Large intestine (tissue), 3 donors: Measurements from ENCODE around the gene IFNGR1. TPM values are rescaled to one million over a fixed set of nuclear protein-coding genes. Genes with fewer than 3 reads are reported as not detected.
A peak's percentile ranks its signal among the peaks of the same experiment; 100 is the strongest.

Source experiments
- DNase-seq, 2 donors: peaks; one replicate each; pipeline versions ENCODE4 v3.0.0 to v3.0.0-alpha.2; 2013
- H3K27ac ChIP-seq: one replicate; pipeline ENCODE4 v1.5.1; 2013; ENCODE audit warnings: low read length
- H3K27me3 ChIP-seq: 2 replicates; pipeline ENCODE4 v1.6.1; 2013; ENCODE audit warnings: low read length; ENCODE audit not compliant: control insufficient read depth, insufficient read depth
- H3K36me3 ChIP-seq: 2 replicates; pipeline ENCODE4 v1.6.1; 2013; ENCODE audit warnings: low read length; ENCODE audit not compliant: control insufficient read depth, insufficient read depth
- H3K4me1 ChIP-seq: one replicate; pipeline ENCODE4 v1.6.1; 2013; ENCODE audit warnings: low read length; ENCODE audit not compliant: control insufficient read depth, insufficient read depth
- H3K4me3 ChIP-seq: one replicate; pipeline ENCODE4 v1.5.1; 2013; ENCODE audit warnings: low read length
- H3K9me3 ChIP-seq: one replicate; pipeline ENCODE4 v1.6.1; 2013; ENCODE audit warnings: mild to moderate bottlenecking, low read depth, low read length, moderate library complexity; ENCODE audit not compliant: control insufficient read depth
- WGBS: methylation state at CpG from one replicate; pipeline ENCODE4 v1.1.5; 2013; ENCODE audit warnings: low lambda C conversion rate; ENCODE audit not compliant: insufficient coverage; 5-methylcytosine and 5-hydroxymethylcytosine counted together
- polyA plus RNA-seq: library from polyadenylated mRNA; unstranded; fragments of 120-200 nt; gene quantifications from one replicate; pipeline ENCODE4 v1.2.1, GENCODE V29; 2013

IFNGR1 gene
- polyA plus RNA-seq, 1 donor: 101 TPM

DNA sequence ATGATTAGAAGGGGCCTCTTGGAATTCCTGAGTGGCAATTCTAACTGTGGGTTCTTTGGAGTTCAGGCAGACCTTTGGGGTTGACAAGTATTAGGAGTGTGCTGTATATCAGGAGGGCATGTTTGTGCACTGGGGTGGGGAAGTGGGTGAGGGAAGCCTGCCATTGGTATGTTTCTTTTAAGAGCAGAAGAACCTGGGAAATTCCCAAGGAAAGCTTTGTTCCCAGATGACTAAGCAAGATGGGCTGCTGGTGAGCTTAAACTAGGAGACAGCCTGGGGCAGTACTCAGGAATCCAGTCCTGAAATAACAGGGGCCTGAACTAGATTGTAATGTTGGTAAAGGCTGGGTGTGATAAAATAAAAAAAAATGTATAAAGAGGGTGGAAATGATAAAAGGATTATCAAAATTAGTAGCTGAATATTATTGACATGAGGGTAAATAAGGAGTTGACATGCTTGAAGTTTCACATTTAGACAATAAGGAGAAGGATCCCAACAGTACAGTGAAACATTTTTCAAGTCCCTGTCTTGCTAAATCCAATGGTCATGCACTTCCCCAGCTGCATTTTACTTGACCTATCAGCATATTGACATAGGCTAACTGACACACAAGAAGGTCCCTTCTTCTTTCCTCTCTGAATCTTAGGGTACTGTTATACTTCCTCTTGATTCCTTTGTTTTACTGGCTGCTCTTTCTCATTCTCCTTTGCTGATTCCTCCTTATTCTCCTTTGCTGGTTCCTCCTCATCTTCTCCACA, 18.4 kb upstream of the IFNGR1 start:
- Histone ChIP-seq H3K4me1 (peaks cover 43% of the 10 kb centered on the region), H3K27me3 (no peaks in the 10 kb centered on the region), H3K36me3 (no peaks in the 10 kb centered on the region), H3K9me3 (no peaks in the 10 kb centered on the region), H3K27ac (peak overlapping the region; percentile 11), H3K4me3 (no peak overlapping the region)
- DNase-seq: peak in 1 of 2 donors; percentile 42

DNA sequence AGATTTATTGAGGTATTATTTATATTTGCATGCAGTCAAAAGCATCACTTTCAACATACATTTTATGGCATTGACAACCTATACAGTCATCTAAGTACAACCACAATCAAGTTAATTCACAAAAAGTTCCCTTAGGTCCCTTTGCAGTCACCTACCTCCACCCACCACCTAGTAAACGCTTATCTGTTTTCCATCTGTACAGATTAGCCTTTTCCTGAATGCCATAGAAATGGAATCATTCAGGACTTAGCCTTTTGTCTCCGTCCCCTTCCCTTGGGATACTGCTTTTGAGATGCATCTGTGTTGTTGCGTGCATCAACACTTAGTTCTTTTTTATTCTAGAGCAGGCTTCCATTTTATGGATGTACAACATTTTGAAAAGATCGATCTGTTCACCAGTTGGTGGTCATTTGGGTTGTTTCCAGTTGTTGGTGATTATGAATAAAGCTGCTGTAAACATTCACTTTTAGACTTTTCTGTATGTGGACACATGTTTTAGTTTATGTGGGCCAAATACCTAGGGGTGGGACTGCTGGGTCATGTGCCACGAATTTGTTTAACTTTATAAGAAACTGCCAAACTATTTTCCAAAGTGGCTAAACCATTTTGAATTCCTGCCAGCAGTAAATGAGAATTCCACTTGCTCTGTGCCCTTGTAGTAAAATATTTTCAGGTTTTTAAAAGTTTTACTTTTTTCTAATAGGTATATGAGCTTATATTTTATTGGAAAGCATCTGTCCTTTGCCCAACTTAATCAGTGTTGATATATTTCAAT, 17.6 kb upstream of the IFNGR1 start:
- H3K36me3 ChIP-seq: no peaks in the 10 kb centered on the region
- H3K4me3 ChIP-seq: no peak overlapping the region
- WGBS: no CpG with 5 or more reads among the region's 5 CpGs
- no peak for DNase-seq
- H3K4me1 ChIP-seq: peaks cover 38% of the 10 kb centered on the region
- H3K27me3 ChIP-seq: no peaks in the 10 kb centered on the region
- peak overlapping the region; percentile 11 for H3K27ac ChIP-seq
- H3K9me3 ChIP-seq: no peaks in the 10 kb centered on the region

DNA sequence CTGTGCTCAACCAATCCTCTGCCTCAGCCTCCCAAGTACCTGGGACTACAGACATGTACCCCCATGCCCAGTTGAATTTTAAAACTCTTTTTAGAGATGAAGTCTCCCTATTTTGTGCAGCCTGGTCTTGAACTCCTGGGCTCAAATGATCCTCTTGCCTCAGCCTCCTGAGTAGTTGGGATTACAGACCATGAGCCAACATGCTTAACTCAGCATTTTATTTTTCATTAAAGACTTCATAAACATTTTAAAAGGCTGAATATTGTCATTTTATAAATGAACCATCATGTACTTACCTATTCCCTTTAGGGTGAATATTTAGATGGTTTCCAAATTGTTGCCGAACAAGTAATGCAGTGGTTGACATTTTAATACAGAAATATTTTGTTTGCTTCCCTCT, 16.5 kb upstream of the IFNGR1 start:
- H3K4me1 ChIP-seq: peaks cover 27% of the 10 kb centered on the region
- WGBS: no CpG with 5 or more reads among the region's 1 CpG

DNA sequence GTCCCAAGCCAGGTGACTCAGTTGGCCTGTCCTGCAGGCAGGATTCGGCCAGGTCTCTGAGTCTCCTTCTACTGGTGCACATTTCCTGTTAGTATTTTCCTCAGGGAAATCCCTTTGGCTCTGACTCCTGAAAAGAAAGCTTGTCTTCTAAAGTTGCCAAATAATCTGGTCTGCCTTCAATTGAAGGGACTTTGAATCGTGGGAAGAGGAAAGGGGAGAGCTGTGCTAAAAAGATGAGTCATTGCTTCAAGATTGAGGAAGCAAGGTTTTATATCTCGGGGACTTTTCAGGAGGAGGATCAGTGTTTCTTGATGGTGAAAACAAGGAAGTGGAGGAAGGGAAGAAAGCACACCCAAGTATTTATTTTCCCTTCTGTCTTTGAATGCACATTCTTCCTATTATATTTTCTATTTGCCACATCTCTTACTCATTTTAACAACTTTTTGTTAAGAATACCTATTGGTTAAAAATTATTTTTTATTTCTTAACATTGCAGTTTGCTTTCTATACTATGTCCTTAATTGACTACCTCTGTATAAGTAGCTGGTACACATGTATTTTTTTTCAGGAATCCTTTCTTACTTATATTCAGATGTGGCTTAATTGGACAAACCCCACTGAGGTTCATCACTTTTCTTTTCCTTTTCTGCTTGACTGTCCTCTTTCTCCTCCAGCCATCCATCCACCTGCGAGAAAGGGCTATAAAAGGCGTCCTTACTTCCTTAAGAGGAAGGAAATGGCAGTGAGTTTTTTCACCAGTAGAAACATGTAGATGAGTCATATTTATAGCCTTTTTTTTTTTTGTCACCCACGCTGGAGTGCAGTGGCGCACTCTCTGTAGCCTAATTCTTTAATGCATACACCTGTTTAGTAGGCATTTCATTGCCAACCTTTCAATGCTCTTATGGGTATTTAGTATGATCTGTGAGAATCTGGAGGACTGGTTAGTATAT, 15.0 kb upstream of the IFNGR1 start:
- H3K4me3 ChIP-seq: no peak overlapping the region
- H3K4me1 ChIP-seq: peaks cover 18% of the 10 kb centered on the region
- WGBS: 13% methylated on average over 1 of the region's 7 CpGs
- DNase-seq: peak; percentile 71 to 81
- no peaks in the 10 kb centered on the region for H3K36me3 ChIP-seq
- H3K27me3 ChIP-seq: no peaks in the 10 kb centered on the region
- peak overlapping the region; percentile 61 for H3K27ac ChIP-seq
- H3K9me3 ChIP-seq: no peaks in the 10 kb centered on the region

More for the DNA sequence above, 16.5 kb upstream of the IFNGR1 start:
- Histone ChIP-seq H3K27me3 (no peaks in the 10 kb centered on the region), H3K36me3 (no peaks in the 10 kb centered on the region), H3K9me3 (no peaks in the 10 kb centered on the region), H3K4me3 (no peak overlapping the region), H3K27ac (no peak overlapping the region)
- no peak for DNase-seq

DNA sequence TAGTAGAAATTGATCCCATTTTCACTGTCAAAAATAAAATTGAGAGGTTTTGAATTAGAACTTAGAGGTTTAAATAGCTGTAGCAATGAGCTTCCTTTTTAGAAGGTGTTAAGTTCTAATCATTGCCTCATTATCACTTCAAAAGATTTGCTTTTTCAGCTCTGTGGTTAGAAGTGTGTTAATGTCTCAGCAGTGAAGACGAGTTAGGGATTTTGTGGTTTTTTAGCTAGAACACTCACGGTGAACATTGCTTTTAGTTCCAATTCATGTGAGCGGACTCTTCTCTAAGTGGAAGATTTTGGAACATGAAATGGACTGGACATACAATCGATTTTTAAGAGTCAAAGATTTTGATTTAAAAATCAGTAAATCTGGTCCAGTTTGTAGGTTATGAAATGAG, 12.7 kb upstream of the IFNGR1 start:
- H3K4me1 ChIP-seq: peaks cover 11% of the 10 kb centered on the region
- no peaks in the 10 kb centered on the region for H3K36me3 ChIP-seq
- H3K4me3 ChIP-seq: no peak overlapping the region
- no peaks in the 10 kb centered on the region for H3K9me3 ChIP-seq
- no peak for DNase-seq
- no peaks in the 10 kb centered on the region for H3K27me3 ChIP-seq
- 70% methylated on average over 2 of the region's 4 CpGs for WGBS
- H3K27ac ChIP-seq: no peak overlapping the region

DNA sequence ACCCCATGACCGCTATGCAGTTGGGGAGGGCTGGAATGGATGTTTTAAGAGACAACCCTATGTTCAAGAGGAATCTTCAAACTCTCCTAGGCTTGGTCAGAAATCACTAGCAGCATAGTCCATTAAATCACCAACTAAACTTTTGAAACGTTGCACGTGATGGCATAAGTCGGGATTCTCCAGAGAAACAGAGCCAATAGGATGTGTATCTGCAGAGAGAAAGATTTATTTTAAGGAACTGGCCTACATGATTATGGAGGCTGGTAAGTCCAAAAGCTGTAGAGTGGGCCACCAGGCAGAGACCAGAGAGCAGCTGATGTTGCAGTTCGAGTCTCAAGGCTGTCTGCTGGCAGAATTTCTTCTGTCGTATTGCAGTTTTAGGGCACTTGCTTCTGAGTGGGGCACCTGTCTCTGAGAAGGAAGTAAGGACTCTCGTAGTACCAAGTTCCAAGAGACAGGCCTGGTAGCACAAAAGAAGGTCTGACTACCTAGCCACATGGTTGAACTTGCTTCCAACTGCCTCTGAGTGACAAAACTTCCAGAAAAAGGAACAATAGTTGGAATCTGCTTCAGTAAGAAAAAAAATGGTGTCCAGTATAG, 11.9 kb upstream of the IFNGR1 start:
- no peak for DNase-seq
- Histone ChIP-seq H3K36me3 (no peaks in the 10 kb centered on the region), H3K9me3 (no peaks in the 10 kb centered on the region), H3K4me3 (no peak overlapping the region), H3K27me3 (no peaks in the 10 kb centered on the region), H3K4me1 (peaks cover 11% of the 10 kb centered on the region), H3K27ac (no peak overlapping the region)
- 90% methylated on average over 2 of the region's 7 CpGs for WGBS

DNA sequence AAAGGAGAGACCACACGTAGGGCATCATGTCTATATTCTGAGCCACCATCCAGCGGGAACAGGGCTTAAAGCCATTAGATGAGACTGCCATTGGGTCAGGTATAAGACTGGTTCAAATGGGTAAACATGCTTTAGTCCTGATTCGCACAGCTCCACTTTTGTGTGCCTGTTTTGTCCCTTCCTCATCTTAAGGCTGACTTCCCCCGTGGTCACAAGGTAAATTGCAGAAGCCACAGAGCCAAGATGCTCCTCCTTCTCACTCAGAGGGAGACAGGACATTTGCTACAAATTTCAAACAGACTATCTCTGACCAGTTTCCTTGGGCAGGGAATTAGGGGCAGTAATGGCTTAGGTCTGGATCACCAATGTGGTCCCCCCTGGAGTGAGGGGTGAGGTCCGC, 11.4 kb upstream of the IFNGR1 start:
- WGBS: 82% methylated on average over 2 of the region's 5 CpGs
- H3K9me3 ChIP-seq: no peaks in the 10 kb centered on the region
- H3K27me3 ChIP-seq: no peaks in the 10 kb centered on the region
- DNase-seq: no peak
- no peaks in the 10 kb centered on the region for H3K36me3 ChIP-seq
- H3K4me3 ChIP-seq: no peak overlapping the region
- H3K27ac ChIP-seq: no peak overlapping the region
- peaks cover 11% of the 10 kb centered on the region for H3K4me1 ChIP-seq

DNA sequence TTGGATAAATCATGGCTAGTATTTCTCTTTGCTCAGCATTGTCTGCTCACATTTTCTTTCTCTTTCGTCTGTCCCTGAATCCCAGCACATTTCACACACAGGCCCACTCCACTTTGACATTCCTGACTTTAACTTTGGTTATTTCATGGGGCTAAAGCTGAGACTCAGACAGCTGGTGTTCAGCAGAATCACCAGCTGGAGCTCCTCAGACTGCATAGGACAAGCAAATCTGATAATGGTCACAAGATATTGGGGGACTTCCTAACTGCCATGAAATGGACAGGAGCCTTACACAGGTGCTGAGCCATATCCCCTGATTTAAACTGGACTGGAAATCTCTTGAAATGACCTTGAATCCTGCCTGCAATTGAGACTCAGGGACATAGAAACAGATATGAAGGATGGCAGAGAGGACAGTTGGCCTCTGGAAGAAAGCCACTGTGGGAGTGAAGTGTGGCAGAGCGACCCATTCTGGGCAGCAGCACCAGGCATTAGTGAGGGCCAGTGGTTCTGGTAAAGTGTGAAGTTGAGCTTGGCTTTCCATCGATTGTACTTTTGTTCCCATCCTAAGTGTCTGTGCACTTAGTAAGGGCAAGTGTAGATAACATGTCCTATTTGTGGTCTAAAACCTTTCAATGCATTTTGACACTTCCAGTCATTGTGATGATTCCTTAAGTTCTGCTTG, 10.0 kb upstream of the IFNGR1 start:
- Histone ChIP-seq H3K36me3 (no peaks in the 10 kb centered on the region), H3K27me3 (no peaks in the 10 kb centered on the region), H3K4me1 (peaks cover 11% of the 10 kb centered on the region), H3K9me3 (no peaks in the 10 kb centered on the region), H3K4me3 (no peak overlapping the region), H3K27ac (no peak overlapping the region)
- DNase-seq: no peak
- WGBS: no CpG with 5 or more reads among the region's 3 CpGs

DNA sequence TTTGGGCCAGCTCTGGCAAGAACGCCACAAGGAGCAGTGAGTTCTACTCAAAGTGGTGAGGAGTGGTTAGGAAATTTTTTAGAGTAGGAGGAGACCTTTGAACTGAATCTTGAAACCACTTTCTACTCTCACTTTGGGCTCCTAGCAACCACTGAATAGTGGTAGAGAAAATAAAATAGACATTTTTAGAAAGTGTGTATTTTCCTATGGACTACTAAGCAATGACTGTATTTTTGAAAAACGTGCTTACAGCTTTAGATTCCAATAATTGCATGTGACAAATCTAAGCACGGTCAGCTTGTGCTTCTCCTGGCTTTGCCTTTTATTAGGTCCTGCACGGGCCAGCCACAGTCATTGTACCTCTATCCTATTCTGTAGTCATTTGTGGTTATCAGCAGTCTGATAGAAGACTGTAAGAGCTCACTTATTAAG, 8.7 kb upstream of the IFNGR1 start:
- Histone ChIP-seq H3K27me3 (no peaks in the 10 kb centered on the region), H3K36me3 (no peaks in the 10 kb centered on the region), H3K4me3 (no peak overlapping the region), H3K9me3 (no peaks in the 10 kb centered on the region), H3K27ac (peak overlapping the region; percentile 31), H3K4me1 (peaks cover 7% of the 10 kb centered on the region)
- peak in 1 of 2 donors; percentile 54 for DNase-seq
- 20% methylated on average over 1 of the region's 4 CpGs for WGBS
